ENCODE data around the gene ERICH2.

- TF ChIP-seq CSDC2 (CRISPR knock-in tag; IDR thresholded peaks at IDR 0.05) (no peak), TOX (CRISPR knock-in tag; IDR thresholded peaks at IDR 0.05; ENCODE audit: borderline replicate concordance) (no peak), ISL1 (CRISPR knock-in tag; IDR thresholded peaks at IDR 0.05) (no peak), PATZ1 (CRISPR knock-in tag; IDR thresholded peaks at IDR 0.05; ENCODE audit: borderline replicate concordance) (no peak), ARNTL (CRISPR knock-in tag; IDR thresholded peaks at IDR 0.05; ENCODE audit: borderline replicate concordance, low read depth) (no peak), POU6F1 (CRISPR knock-in tag; IDR thresholded peaks at IDR 0.05; ENCODE audit: borderline replicate concordance, low read depth) (no peak)
Observed at GRCh38 chr2:170817093-170818035, 47.2 kb downstream of the ERICH2 start.

Measured in SK-N-SH treated with all-trans-retinoic acid at 6 μM for 48 hours (cell line).